Ishikawa (cell line): ENCODE results near the gene SEPTIN1.

Source experiments
- FOXM1 ChIP-seq: IDR thresholded peaks from 2 replicates; pipeline ENCODE4 v1.6.1; 2012; ENCODE audit warnings: low read depth, borderline replicate concordance
- NFIC ChIP-seq: IDR thresholded peaks from 2 replicates; pipeline ENCODE4 v1.6.1; 2012
- TEAD4 ChIP-seq: IDR thresholded peaks from 2 replicates; pipeline ENCODE4 v1.6.1; 2012
- YY1 ChIP-seq: IDR thresholded peaks from 2 replicates; pipeline ENCODE4 v1.6.1; 2012; ENCODE audit warnings: low read depth
- TF ChIP-seq, protein P1 (sequence below): IDR thresholded peaks from 2 replicates; pipeline ENCODE4 v1.6.1; 2012
- TF ChIP-seq, protein P2 (sequence below): IDR thresholded peaks from 2 replicates; pipeline ENCODE4 v1.6.1; 2012; ENCODE audit warnings: low read depth, mild to moderate bottlenecking

- TF ChIP-seq, protein P1, sequence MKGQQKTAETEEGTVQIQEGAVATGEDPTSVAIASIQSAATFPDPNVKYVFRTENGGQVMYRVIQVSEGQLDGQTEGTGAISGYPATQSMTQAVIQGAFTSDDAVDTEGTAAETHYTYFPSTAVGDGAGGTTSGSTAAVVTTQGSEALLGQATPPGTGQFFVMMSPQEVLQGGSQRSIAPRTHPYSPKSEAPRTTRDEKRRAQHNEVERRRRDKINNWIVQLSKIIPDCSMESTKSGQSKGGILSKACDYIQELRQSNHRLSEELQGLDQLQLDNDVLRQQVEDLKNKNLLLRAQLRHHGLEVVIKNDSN: no peak
- no peak for TF ChIP-seq NFIC
- no peak for TF ChIP-seq TEAD4
- no peak for TF ChIP-seq YY1
- TF ChIP-seq, protein P2, sequence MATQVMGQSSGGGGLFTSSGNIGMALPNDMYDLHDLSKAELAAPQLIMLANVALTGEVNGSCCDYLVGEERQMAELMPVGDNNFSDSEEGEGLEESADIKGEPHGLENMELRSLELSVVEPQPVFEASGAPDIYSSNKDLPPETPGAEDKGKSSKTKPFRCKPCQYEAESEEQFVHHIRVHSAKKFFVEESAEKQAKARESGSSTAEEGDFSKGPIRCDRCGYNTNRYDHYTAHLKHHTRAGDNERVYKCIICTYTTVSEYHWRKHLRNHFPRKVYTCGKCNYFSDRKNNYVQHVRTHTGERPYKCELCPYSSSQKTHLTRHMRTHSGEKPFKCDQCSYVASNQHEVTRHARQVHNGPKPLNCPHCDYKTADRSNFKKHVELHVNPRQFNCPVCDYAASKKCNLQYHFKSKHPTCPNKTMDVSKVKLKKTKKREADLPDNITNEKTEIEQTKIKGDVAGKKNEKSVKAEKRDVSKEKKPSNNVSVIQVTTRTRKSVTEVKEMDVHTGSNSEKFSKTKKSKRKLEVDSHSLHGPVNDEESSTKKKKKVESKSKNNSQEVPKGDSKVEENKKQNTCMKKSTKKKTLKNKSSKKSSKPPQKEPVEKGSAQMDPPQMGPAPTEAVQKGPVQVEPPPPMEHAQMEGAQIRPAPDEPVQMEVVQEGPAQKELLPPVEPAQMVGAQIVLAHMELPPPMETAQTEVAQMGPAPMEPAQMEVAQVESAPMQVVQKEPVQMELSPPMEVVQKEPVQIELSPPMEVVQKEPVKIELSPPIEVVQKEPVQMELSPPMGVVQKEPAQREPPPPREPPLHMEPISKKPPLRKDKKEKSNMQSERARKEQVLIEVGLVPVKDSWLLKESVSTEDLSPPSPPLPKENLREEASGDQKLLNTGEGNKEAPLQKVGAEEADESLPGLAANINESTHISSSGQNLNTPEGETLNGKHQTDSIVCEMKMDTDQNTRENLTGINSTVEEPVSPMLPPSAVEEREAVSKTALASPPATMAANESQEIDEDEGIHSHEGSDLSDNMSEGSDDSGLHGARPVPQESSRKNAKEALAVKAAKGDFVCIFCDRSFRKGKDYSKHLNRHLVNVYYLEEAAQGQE: no peak
- TF ChIP-seq FOXM1: no peak
Observed at GRCh38 chr16:30401768-30402425, 19.5 kb upstream of the SEPTIN1 start.
